SK-N-SH treated with all-trans-retinoic acid at 6 μM for 48 hours (cell line): Measurements from ENCODE around the gene SEC14L1.

Source experiments
- ATAC-seq: fragments of 200-7000 bp; cut with Tn5 transposase; 3 replicates; pipeline ENCODE4 v1.9.1; 2020; ENCODE audit warnings: mild to moderate bottlenecking, moderate library complexity
- ARNTL ChIP-seq: fragments of 450-650 bp; formaldehyde crosslinking; IDR thresholded peaks from 2 replicates; pipeline ENCODE4 v1.5.0; 2020; ENCODE audit warnings: low read depth, mild to moderate bottlenecking, moderate library complexity, borderline replicate concordance
- BACH2 ChIP-seq: fragments of 250-450 bp; sonication (Bioruptor Pico); IDR thresholded peaks from 2 replicates; pipeline ENCODE4 v1.9.0; 2021; ENCODE audit warnings: mild to moderate bottlenecking, borderline replicate concordance
- CREB5 ChIP-seq: fragments of 250-450 bp; sonication (Bioruptor Pico); IDR thresholded peaks from 2 replicates; pipeline ENCODE4 v1.5.1; 2020; ENCODE audit warnings: low read depth, mild to moderate bottlenecking, moderate library complexity
- CSRNP3 ChIP-seq: fragments of 250-450 bp; sonication (Bioruptor Pico); IDR thresholded peaks from 2 replicates; pipeline ENCODE4 v1.5.1; 2021; ENCODE audit warnings: mild to moderate bottlenecking, moderate library complexity
- ESRRG ChIP-seq: fragments of 250-450 bp; sonication (Bioruptor Pico); IDR thresholded peaks from 2 replicates; pipeline ENCODE4 v1.6.1; 2021; ENCODE audit warnings: mild to moderate bottlenecking
- GLIS3 ChIP-seq: fragments of 250-450 bp; sonication (Bioruptor Pico); IDR thresholded peaks from 2 replicates; pipeline ENCODE4 v1.5.0; 2020; ENCODE audit warnings: mild to moderate bottlenecking, moderate library complexity
- ISL1 ChIP-seq: fragments of 250-450 bp; sonication (Bioruptor Pico); IDR thresholded peaks from 2 replicates; pipeline ENCODE4 v2.1.2; 2022; ENCODE audit warnings: mild to moderate bottlenecking, moderate library complexity
- OSR1 ChIP-seq: fragments of 250-450 bp; sonication (Bioruptor Pico); IDR thresholded peaks from 2 replicates; pipeline ENCODE4 v1.8.0; 2022; ENCODE audit warnings: moderate library complexity, mild to moderate bottlenecking, inconsistent platforms
- PATZ1 ChIP-seq: fragments of 250-450 bp; sonication (Bioruptor Pico); IDR thresholded peaks from 2 replicates; pipeline ENCODE4 v1.8.0; 2020; ENCODE audit warnings: mild to moderate bottlenecking, moderate library complexity, borderline replicate concordance
- POU6F1 ChIP-seq: fragments of 250-450 bp; sonication (Bioruptor Pico); IDR thresholded peaks from 2 replicates; pipeline ENCODE4 v1.8.0; 2021; ENCODE audit warnings: low read depth, mild to moderate bottlenecking, moderate library complexity, borderline replicate concordance
- RARB ChIP-seq: fragments of 250-450 bp; sonication (Bioruptor Pico); IDR thresholded peaks from 2 replicates; pipeline ENCODE4 v1.8.0; 2021; ENCODE audit warnings: mild to moderate bottlenecking, moderate library complexity
- SNAI2 ChIP-seq: fragments of 250-450 bp; sonication (Bioruptor Pico); IDR thresholded peaks from 2 replicates; pipeline ENCODE4 v1.5.0; 2020; ENCODE audit warnings: mild to moderate bottlenecking, moderate library complexity
- TOX ChIP-seq: fragments of 250-450 bp; sonication (Bioruptor Pico); IDR thresholded peaks from 2 replicates; pipeline ENCODE4 v1.8.0; 2021; ENCODE audit warnings: mild to moderate bottlenecking, moderate library complexity, borderline replicate concordance
- TSHZ2 ChIP-seq: fragments of 250-450 bp; sonication (Bioruptor Pico); IDR thresholded peaks from 2 replicates; pipeline ENCODE4 v1.5.0; 2020; ENCODE audit warnings: mild to moderate bottlenecking, moderate library complexity
- ZFP3 ChIP-seq: fragments of 250-450 bp; sonication (Bioruptor Pico); IDR thresholded peaks from 2 replicates; pipeline ENCODE4 v1.5.0; 2020; ENCODE audit warnings: mild to moderate bottlenecking, moderate library complexity
- ZFP30 ChIP-seq: fragments of 450-650 bp; formaldehyde crosslinking; IDR thresholded peaks from 2 replicates; pipeline ENCODE4 v1.5.0; 2022; ENCODE audit warnings: mild to moderate bottlenecking, moderate library complexity
- ZNF565 ChIP-seq: fragments of 450-650 bp; formaldehyde crosslinking; conservative IDR thresholded peaks from 2 replicates; pipeline ENCODE4 v1.5.0; 2020; ENCODE audit warnings: low read depth, mild to moderate bottlenecking, moderate library complexity
- ZNF70 ChIP-seq: fragments of 450-650 bp; formaldehyde crosslinking; IDR thresholded peaks from 2 replicates; pipeline ENCODE4 v1.5.0; 2020; ENCODE audit warnings: mild to moderate bottlenecking, moderate library complexity
- ZNF8 ChIP-seq: fragments of 450-650 bp; formaldehyde crosslinking; IDR thresholded peaks from 2 replicates; pipeline ENCODE4 v1.5.0; 2020; ENCODE audit warnings: mild to moderate bottlenecking, moderate library complexity

The SEC14L1 gene

GRCh38 chr17:77231076-77231871, 90.5 kb downstream of the SEC14L1 start:
- no peak for ATAC-seq
- TF ChIP-seq ZNF565 (CRISPR knock-in tag) (no peak), ESRRG (CRISPR knock-in tag) (no peak), ZFP30 (CRISPR knock-in tag) (no peak), ZNF70 (CRISPR knock-in tag) (no peak), ZNF8 (CRISPR knock-in tag) (no peak), ARNTL (no peak), TOX (no peak), GLIS3 (CRISPR knock-in tag) (no peak), OSR1 (CRISPR knock-in tag) (no peak), BACH2 (CRISPR knock-in tag) (no peak), SNAI2 (CRISPR knock-in tag) (no peak), PATZ1 (CRISPR knock-in tag) (no peak), RARB (CRISPR knock-in tag) (no peak), POU6F1 (no peak), ISL1 (CRISPR knock-in tag) (no peak)

- no peak for ATAC-seq
- TF ChIP-seq ZNF8 (CRISPR knock-in tag): no peak
- no peak for TF ChIP-seq ZFP3
- TF ChIP-seq CSRNP3: no peak
- TF ChIP-seq TSHZ2 (CRISPR knock-in tag): no peak
- no peak for TF ChIP-seq ZNF565 (CRISPR knock-in tag)
Observed at GRCh38 chr17:77233127-77233526, 92.4 kb downstream of the SEC14L1 start.

GRCh38 chr17:77233635-77234334, 93.0 kb downstream of the SEC14L1 start:
- no peak for TF ChIP-seq ESRRG (CRISPR knock-in tag)
- peak; percentile 78 for TF ChIP-seq CREB5 (CRISPR knock-in tag)
- peak; percentile 35; the same call in 1 of the 2 replicates for TF ChIP-seq ZNF70 (CRISPR knock-in tag)
- ATAC-seq: no peak
